HS-5 (cell line): Measurements from ENCODE around the gene ZNF516.
A peak's percentile ranks its signal among the peaks of the same experiment; 100 is the strongest.

Experiments used
- DNase-seq: peaks from one replicate; pipeline ENCODE4 v3.0.0-alpha.2; 2012; ENCODE audit warnings: low read depth

The ZNF516 gene

DNA sequence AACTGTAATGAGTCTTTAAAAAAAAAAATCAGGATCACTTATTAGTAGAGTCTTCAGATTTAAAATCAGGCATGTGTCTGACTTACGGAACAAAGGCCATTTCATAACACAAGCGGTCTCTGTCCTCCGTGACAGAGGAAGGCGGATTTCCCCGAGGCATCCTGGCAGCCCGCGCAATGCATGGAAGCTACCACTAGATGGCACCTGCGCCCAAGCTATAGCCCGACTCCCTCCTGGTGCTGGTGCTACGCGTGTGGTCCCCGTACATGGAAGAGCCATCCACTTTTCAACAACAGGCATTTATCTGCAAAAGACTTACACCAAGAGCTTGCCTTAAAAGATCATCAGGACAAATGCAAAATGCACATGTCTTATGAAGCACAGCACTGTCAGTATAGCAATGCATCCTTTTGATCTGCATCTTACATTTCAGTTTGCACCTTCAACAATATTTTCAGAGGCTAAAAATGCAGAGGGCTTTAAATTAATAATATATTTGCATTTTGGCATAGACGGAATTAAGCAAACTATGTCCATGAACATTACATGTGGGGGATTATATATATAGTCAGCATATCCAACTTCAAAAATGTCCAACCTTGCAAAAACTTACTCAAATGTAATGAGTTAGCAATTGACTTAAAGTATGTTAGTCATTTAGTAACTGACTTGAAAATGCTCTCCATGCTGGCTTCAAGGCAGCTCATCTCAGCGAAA lies 96.0 kb downstream of the ZNF516 start:
- peak; percentile 10 for DNase-seq

DNA sequence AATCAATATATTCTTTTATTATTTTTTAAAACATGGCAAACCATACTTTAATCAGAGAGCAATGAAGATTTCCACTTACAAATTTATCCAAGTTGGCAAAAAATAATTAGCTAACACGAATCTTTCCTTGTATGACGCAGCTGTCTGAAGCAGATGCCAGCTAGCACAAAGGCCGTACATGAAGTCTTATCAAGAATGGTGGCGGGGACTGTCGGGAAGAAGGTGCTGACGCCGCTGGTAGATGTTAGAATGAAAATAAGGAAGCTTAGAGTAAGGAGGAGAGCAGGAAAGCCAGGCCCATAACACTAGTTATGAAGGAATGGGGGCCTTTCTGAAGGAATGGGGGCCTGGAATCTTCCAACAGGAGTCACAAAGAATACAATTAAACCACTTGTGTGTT lies 96.7 kb downstream of the ZNF516 start:
- no peak for DNase-seq

DNA sequence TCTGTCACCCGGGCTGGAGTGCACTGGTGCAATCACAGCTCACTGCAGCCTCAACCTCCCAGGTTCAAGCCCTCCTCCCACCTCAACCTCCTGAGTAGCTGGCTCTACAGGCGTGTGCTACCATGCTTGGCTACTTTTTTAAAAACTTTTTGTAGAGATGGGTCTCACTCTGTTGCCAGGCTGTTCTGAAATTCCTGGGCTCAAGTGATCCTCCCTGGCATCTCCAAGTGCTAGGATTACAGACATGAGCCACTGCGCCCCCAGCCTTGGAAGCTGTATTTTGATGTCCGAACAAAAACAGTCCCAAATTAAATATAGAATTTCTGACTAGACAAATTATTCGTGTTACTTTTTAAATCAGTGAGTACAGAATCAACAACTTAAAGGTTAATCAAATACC lies 97.4 kb downstream of the ZNF516 start:
- no peak for DNase-seq

DNA sequence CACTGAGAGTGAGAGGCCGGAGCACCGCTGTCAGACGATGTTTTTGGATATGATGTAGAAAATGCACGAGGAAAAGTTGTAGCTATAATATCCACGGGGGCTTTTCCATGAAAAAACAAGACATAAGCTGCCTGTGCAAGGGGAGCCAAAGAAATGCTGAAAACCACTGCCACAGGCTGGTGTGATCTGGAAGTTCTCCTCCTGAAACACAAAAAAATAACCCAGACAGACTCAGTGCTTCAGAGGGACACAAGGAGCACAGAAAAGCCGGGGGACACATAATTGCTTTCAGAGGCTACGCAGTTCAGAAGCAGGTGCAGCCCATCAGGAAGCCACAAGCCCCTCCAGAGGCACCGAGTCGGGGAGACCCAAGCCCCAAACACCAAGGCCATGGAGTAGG lies 98.2 kb downstream of the ZNF516 start:
- no peak for DNase-seq

DNA sequence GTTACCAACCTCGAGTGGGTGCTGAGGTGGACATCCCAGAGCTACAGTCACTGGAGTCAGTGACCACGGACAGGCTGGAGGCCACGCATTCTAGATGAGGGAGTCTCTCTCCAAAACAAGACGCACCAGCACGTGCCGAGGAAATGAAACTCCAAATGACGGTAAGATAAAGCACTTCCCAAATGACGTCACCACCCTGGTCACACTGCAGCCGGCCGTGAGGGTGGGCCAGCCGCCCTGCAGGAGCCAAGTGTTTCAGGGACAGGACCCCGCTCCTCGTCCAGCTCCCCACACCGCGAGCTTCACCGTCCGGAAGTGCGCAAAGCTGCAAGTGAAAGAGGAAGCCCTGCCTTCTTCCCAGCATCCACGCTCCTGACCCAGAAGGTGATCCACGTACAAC lies 99.4 kb downstream of the ZNF516 start:
- no peak for DNase-seq

DNA sequence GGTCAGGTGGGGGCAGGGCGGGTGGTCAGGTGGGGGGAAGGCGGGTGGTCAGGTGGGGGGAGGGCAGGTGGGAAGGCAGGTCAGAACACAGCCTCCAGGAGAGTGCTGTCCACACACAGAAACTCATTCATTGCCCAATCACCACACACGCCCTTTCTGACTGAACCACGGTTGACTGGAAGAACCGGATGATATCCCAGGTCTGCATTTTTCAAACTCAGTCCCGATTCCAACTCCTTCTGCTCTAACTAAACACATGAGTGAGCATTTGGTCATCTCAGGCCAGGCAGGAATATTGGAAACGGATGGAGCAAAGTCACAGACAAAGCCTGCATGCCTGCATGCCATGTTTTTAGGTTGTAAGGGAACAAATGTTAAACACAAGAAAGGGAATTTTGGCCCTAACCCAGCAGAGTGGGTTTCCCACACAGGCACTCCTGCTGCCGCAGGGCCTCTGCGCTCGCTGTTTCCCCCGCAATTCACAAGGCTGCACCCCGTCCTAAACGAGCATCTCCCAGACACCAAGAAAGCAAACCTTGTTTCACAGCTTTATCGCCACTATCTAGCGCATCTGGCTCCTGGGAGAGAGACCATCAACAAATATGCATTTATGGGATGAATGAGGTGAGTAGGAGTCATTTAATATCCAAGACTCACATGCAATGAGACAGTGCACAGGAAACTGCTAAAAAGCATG lies 100.1 kb downstream of the ZNF516 start:
- DNase-seq: no peak

DNA sequence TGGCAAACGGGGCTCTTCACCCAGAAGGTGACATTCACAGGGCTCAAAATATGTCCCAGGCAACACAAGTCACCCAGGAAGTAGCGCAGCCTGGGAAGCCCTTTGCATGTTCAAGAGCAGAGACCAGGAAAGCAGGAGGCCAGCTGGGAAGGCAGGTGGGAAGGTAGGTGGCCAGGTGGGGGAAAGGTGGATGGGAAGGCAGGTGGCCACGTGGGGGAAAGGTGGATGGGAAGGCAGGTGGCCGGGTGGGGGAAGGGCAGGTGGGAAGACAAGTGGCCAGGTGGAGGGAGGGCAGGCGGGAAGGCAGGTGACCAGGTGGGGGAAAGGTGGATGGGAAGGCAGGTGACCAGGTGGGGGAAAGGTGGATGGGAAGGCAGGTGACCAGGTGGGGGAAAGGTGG lies 102.7 kb downstream of the ZNF516 start:
- DNase-seq: no peak

DNA sequence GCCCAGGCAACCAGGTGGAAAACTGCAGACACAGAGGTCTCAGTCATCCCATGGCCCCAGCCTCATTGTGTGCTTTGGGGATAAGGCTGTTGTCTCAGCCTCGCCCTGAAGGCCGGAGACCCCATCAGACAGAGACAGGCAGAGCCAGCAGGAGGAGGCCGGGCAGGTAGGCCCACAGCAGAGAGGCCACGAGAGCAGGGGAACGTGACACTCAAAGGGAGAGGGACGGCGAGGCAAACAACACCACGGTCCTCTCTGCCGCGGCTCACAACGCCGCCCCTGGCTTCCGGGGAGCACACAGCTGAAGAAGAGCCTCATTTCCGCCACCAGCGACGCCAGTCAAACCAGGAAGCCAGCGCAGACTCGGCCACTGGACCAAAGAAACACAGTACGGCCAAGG lies 103.3 kb downstream of the ZNF516 start:
- no peak for DNase-seq

DNA sequence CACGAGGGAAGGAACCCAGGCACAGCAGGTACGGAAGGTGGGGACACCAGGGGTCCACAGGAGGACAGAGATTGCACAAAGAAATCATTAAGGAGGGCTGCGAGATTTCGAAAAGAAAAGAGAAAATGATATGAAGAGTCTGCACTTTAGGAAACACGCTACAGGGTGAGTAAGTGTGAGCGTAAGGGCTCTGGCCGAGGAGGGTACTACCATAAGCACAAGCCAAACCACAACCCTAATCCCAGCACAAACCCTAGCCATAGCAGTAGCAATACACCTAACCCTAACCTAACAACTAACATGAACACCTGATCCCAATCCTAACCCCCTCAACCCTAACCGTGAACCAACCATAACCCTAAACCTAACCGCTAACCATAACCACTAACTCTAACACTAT lies 104.0 kb downstream of the ZNF516 start:
- DNase-seq: no peak

DNA sequence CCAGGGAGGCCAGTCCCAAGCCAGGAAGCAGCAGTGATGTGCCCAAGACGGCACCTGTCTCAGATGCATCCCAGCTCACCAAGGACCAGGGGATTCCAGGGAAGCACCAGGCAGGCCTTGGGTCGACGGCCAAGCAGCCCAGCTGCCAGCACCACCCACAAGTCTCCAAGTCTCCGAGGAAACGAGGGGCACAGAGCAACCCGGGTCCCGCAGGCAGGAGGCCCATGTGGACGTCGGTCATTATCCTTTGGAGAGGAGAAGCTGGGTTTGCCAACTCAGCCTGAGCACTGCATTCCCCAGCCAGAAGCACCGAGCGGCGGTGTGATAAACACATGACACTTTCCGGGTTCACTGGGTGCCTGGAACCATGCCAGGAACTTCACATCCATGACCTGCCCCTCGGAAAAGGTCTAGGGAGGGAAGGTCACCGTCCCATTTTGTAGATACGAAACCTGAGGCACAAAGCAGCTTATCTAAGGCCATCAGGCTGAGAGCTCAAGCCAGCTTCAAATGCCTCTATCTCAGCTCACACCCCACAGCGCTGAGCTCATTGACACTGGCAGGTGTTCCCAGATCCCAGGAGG lies 104.5 kb downstream of the ZNF516 start:
- DNase-seq: no peak

DNA sequence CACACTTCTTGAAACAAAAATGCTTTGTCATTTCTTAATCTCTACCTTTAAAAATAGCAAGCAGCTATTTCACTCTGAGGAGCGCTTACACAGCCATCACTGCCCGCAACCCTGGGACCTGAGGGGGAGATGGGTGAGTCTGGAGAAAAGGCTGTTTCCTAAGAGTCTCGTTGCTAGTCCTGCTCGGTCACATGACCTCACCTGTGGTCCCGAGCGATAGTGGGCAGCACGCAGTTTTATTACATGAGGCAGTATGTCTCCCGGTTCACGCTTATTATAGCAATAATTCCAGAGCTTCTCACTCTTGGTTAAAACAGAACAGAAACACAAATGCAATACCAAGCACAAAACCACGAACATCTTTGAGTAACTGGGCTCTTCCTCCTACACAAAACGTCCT lies 105.3 kb downstream of the ZNF516 start:
- DNase-seq: no peak

DNA sequence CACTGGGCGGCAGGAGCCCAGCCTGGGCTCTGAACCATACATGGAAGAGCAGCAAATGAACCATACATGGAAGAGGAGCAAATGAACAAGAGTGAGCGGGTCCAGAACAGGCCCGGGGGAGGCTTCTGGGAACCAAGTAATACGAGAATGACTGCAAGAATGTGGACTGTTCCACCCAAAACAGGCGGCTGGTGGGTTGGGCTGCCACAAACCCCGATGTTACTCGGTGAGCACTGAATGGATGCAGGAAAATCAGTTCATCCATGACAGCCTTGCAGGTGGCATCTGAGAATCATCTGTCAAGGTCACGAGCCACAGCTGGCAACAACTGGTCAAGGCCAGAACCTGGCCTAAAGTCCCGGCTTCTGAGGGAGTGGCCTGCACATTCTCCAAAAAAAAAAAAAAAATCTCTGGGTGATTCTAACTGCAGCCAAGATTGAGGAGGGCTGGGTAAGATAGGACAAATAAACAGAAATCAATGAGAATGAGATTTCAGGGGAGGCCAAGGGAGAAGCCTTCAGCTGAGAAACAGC lies 106.1 kb downstream of the ZNF516 start:
- DNase-seq: no peak

DNA sequence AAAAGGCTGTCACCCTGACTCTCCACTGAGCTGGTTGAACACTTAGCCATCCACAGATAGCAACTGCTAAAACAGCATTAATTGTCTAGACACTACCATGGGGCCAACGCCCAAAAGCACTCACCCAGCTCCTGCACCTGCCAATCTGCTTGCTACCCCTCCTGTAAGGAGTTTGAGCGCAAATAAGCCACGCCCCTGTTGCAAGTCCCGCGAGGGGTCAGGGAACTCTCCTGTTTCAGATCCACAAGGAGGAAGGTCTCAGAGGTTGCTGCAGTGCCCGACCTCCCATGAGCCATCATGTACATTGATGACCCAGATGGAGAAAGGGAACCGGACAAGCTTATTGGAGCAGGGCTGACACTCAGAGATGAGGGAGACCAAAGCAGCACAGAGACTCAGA lies 106.8 kb downstream of the ZNF516 start:
- DNase-seq: no peak

DNA sequence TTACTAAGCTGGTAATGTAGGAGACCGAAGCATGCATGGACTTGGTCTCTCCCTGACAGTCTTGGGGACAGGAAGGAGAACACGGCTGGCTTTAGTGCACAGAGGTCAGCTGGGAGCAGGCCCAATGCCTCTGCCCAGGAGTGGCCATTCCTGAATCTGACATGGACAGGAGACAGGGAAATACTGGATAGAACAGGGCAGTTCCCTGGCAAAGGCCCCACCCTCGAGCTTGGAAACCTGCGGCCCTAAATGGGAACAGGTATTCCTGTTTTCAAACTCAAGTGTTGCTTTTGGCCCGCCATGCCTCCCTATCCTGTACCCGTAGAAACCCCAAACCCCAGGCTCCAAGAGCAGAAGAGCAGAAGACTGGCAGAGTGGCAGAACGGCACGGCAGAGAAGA lies 107.4 kb downstream of the ZNF516 start:
- no peak for DNase-seq

DNA sequence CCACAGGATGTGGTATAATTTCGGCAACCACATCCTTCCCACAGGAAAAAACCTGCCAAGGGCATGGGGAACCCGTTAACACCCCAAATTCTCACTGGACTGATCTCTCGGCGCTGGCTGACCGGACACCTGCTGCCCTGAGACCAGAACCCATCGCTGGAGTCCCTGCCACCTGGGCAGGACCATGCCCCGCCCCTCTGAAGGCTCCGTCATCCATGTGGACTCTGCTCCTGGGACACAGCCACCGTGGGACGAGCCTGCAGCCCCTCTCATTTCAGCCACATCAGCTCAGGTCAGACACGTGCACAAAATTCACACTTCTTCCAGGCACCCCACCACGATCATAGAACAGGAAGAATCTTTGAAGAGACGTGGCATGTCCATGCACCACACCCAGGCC lies 108.2 kb downstream of the ZNF516 start:
- no peak for DNase-seq

DNA sequence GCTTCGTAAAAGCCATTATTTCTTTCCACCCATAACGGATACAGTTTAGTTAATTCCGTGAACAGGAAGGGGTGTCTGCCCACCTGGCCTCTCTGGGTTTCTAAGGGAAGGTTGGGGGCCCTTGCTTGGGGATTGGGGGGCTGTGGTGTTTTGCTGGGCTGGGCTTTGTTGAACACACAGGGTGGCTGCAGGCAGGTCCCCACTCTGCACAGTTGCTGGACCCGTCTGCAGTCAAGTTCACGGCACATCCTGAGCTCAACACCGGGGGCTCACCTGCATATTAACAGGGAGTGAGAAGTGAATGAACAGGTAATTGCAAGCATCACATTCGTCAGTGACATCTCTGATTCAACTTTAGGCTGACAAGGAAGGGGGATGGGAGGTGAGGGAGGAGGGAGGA lies 109.0 kb downstream of the ZNF516 start:
- DNase-seq: no peak

DNA sequence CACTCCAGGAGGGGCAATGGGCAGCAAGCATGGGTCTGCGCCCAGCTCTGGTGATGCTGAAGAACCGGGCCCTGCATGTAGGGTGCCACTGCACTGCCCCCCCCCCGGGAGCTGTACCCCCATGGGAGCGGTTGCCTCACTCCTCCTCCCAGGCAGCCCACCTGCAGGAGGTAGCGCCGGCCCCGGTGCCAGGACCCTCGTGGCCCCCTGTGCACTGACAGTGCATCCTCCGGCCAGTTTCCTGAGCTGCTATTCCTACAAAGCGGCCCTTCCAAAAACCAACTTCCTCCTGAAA lies 109.4 kb downstream of the ZNF516 start:
- no peak for DNase-seq

DNA sequence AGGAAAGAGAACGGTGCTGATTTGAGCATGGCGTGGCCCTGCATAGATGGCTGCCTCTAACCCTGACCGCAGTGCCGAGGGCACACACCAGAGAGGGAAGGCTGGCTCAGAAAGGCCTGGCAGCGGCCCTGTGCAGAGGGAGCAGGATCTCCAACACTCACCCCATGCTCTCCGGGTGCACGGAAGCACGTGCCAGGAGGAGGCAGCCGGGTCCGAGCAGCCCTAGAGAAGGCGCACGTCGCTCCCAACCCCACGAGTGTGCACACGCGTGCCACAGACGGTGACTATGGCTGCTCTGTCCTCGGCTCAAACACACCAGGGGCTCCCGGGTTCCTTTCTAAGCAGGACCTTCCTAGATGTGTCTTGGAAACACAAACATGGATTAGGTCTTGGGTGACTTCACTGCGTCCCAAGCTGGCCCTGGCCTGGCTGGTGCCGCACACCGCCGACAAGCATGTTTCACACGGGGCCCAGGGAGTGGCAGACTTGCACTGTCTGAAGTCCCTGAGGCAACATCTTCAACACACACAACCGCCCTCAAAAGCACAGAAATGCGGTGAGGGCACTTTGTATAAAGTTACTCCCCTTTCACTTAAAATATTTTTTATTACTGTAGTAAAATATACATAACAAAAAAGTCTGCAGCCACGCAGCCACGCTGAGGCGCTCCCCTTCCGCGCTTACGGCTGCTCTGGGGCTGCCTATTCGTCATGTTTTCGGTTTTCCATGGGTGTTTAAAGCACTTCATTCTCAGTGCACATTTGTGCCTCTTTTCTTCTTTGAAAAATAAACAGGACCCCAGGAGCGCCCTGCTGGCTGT lies 110.0 kb downstream of the ZNF516 start:
- no peak for DNase-seq

DNA sequence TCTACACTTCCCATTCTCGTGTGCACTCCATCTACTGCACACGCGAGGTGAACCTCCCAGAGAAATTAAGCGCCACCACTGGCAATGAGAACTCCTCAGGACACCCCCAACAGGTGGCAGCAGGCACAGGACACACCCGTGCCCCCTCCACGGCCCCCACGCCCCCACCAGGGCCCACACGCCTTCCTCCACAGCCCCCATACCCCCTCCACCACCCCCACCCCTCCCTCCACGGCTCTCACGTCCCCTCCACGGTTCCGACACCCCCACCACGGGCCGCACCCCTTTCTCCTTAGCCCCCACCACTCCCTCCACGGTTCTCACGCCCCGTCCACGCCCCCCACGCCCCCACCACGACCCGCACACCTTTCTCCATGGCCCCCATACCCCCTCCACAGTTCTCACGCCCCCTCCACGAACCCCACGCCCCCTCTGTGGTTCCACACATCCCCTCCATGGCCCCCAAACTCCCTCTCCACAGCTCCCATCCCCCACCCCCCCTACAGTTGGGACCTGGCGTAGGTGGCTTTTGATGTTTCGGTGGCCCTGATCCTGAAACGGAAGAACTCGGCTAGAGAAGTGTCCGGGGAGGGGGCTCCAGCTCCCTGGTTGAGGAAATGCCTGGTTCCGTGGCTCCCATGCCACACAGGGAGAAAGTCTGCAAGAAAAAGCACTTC lies 110.8 kb downstream of the ZNF516 start:
- no peak for DNase-seq

DNA sequence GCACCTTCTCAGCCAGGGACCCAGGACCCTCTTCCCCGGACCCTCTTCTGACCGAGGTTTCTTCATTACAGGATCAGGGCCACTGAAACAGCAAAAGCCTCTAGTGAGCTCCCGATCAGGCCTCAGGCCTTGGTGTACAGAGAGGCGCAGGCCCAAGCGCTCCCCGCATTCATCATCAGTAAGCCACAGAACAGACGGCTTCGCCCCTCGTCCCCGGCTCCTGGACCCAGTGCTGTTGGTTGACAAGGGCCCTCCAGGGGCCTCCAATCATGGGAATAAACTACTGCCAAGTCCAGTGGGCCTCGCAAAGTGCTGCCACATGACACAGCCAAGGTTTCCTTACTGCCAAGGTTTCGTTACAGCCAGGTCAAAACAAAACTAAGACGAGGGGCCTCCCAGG lies 111.4 kb downstream of the ZNF516 start:
- DNase-seq: no peak

DNA sequence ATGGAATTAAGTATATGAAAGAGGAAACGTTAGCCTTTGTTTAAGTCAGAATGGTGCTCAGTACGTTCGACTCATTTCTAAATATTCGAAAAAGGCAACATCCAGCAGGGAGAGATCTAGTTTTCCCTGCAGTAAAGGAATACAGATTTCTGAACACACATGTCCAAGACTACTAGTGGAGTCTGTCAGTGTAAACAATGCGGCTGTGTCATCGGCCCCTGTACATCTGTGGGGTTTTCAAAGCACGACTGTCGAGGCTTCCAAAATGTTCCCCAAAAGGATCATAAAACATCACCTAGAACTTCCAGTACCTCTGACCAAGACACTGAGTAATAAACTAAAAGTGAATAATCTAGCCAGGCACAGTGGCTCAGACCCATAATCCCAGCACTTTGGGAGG lies 112.8 kb downstream of the ZNF516 start:
- DNase-seq: no peak

DNA sequence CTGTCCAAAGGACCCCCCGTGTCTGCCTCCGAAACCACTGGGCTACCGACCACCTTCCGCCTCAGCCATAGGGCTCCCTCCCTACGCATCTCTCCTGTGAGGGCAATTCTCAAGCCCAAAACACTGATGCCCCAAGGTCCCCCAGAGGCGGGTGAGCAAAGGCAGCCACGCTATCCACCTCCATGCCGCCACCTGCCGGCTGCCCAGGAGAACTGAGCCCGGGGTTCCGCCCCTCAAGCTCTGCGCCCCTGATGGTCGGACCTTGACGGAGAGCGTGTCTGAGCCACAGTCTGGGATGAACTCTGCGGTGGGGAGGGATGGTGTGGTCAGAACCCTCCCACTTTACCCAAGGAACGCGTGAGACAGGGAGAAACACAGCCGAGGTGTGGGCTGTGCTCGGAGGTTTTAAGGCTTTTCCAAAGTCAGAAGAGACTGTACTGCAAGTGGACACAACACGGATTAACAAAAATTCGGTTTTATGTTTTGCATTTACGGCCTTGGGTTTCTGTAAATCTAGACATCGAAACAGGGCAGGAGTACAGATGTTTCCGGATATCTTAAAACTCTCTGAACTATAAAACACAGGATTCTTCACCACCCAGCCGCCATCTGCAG lies 114.1 kb downstream of the ZNF516 start:
- no peak for DNase-seq
